CD8-positive, alpha-beta memory T cell (primary cell): Measurements from ENCODE around the gene FGF10. TPM values are rescaled to one million over a fixed set of nuclear protein-coding genes. Genes with fewer than 3 reads are reported as not detected.

ENCODE experiments used
- CTCF ChIA-PET: fragments of 350-600 bp; sonication (Branson Sonifier 250); formaldehyde crosslinking; loops from one replicate; lab custom pipeline; 2021; ENCODE audit warnings: antibody characterized with exemption; lab: Charles Lee
- POLR2A ChIA-PET: fragments of 350-600 bp; sonication (Branson Sonifier 250); formaldehyde crosslinking; loops from one replicate; lab custom pipeline; 2021; ENCODE audit warnings: antibody characterized with exemption; lab: Charles Lee
- DNase-seq, 5 donors: peaks; one replicate each; pipeline versions ENCODE4 v3.0.0 to v3.0.0-alpha.2; 2020 to 2022; ENCODE audit warnings: mixed read lengths in 1 of 5
- H3K27ac ChIP-seq: one replicate; pipeline ENCODE4 v1.7.0; 2013; ENCODE audit warnings: low read depth, mild to moderate bottlenecking, low read length, moderate library complexity
- H3K27me3 ChIP-seq: 2 replicates; pipeline ENCODE4 v1.7.0; 2013; ENCODE audit warnings: low read length, mild to moderate bottlenecking; ENCODE audit not compliant: insufficient read depth, poor library complexity, severe bottlenecking
- H3K36me3 ChIP-seq: 2 replicates; pipeline ENCODE4 v1.7.0; 2013; ENCODE audit warnings: mild to moderate bottlenecking, low read length, moderate library complexity; ENCODE audit not compliant: insufficient read depth
- H3K4me1 ChIP-seq: 2 replicates; pipeline ENCODE4 v1.7.0; 2013; ENCODE audit warnings: mild to moderate bottlenecking, low read length, moderate library complexity; ENCODE audit not compliant: insufficient read depth
- H3K4me3 ChIP-seq: 2 replicates; pipeline ENCODE4 v1.7.0; 2013; ENCODE audit warnings: mild to moderate bottlenecking, low read length
- H3K9me3 ChIP-seq: 2 replicates; pipeline ENCODE4 v1.7.0; 2013; ENCODE audit warnings: mild to moderate bottlenecking, low read length
- H3K27ac Mint-ChIP-seq, 8 donors: one replicate each; pipeline ENCODE4 v1.8.0; 2020 to 2021; ENCODE audit warnings: mixed read lengths in 8 of 8, mild to moderate bottlenecking in 6 of 8, inconsistent platforms in 3 of 8, moderate library complexity in 3 of 8
- H3K27me3 Mint-ChIP-seq, 2 donors: one replicate each; pipeline ENCODE4 v1.8.0; 2020 to 2021; ENCODE audit warnings: mixed read lengths in 2 of 2, mild to moderate bottlenecking in 1 of 2, moderate library complexity in 1 of 2
- H3K36me3 Mint-ChIP-seq, 3 donors: one replicate each; pipeline ENCODE4 v1.8.0; 2020 to 2021; ENCODE audit warnings: mixed read lengths in 3 of 3, inconsistent platforms in 1 of 3, mild to moderate bottlenecking in 1 of 3
- H3K4me1 Mint-ChIP-seq, 3 donors: one replicate each; pipeline ENCODE4 v1.8.0; 2020 to 2021; ENCODE audit warnings: mixed read lengths in 3 of 3, inconsistent platforms in 1 of 3, mild to moderate bottlenecking in 1 of 3
- H3K4me3 Mint-ChIP-seq, 7 donors: one replicate each; pipeline ENCODE4 v1.8.0; 2020 to 2021; ENCODE audit warnings: mixed read lengths in 7 of 7, mild to moderate bottlenecking in 6 of 7, moderate library complexity in 4 of 7, inconsistent platforms in 2 of 7
- H3K9me3 Mint-ChIP-seq, 5 donors: one replicate each; pipeline ENCODE4 v1.8.0; 2020 to 2022; ENCODE audit warnings: mixed read lengths in 5 of 5, mild to moderate bottlenecking in 3 of 5, moderate library complexity in 2 of 5, inconsistent platforms in 1 of 5
- polyA plus RNA-seq: library from polyadenylated mRNA; unstranded; fragments of 300-500 nt; fragmentation: Illumina TruSeq; gene quantifications from one replicate; pipeline ENCODE4 v1.2.3, GENCODE V29; 2021
- total RNA-seq, 2 experiments: library from RNA; stranded (reverse); gene quantifications; one replicate each; pipeline ENCODE4 v1.2.3, GENCODE V29; 2021

FGF10 gene
- total and polyA plus RNA-seq, 3 experiments from 2014 or later, result not detected

DNA sequence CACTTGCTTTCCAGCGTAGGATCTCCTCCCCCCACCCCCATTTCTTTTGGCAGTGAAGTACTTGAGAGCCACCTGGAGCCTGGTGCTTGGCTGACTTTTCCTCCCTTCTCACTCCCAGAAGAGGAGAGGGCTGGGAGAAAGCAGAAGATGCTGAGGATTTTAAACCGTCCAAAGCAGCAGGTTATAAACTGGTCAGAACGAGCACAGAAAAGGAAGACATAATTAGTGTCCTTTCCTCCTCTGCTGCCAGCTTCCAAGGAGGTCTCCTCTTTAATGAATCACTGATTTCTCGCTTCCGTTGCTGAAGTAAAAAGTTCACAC lies 563 bp upstream of the FGF10 start:
- H3K4me1 Mint-ChIP-seq, result peaks cover 0 to 4% (median 0%) of the 10 kb centered on the region in 3 donors
- H3K27me3 ChIP-seq, result peaks cover 9% of the 10 kb centered on the region
- ChIA-PET POLR2A (no interaction called here), CTCF (no interaction called here)
- peaks cover 18 to 26% of the 10 kb centered on the region in 2 donors for H3K27me3 Mint-ChIP-seq
- H3K36me3 Mint-ChIP-seq, result peaks cover 0 to 4% (median 0%) of the 10 kb centered on the region in 3 donors
- peaks cover 0 to 19% (median 11%) of the 10 kb centered on the region in 5 donors for H3K9me3 Mint-ChIP-seq
- no peak for DNase-seq
- no peaks in the 10 kb centered on the region for H3K9me3 ChIP-seq
- no peaks in the 10 kb centered on the region for H3K36me3 ChIP-seq
- no peak overlapping the region for H3K27ac Mint-ChIP-seq
- no peaks in the 10 kb centered on the region for H3K4me1 ChIP-seq
- no peak overlapping the region for H3K27ac ChIP-seq
- H3K4me3 ChIP-seq, result no peak overlapping the region
- H3K4me3 Mint-ChIP-seq, result peak overlapping the region in 1 of 7 donors; percentile 45

DNA sequence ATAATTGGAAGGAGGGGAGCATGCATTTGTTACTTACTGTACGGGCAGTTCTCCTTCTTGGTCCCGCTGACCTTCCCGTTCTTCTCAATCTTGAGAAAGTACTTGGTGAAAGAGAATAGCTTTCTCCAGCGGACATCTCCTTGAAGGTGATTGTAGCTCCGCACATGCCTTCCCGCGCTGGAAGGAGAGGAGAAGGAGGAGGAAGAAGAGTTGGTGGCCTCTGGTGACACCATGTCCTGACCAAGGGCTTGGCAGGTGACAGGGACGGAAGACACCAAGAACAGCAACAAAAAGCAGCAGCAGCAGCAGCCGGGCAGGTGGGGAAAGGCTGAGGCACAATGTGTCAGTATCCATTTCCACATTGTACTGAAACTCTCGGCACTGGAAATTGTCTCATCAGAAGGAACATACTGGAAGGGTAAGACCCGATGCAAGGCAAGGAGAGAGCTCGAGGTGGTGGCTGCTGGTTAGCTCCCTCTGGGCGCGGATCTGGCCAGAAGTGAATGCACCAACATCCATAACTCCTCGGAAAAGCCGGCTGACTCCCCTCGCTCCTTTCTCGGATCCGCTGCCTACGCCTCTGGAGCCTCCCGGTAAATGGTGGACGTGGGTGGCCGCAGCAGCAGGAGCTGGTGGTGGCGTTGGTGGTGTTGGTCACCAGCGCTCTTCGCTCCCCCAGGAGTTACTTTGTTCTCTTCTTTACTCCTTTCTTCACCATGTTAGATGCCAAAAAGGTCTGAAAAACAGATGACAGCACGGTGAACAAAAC lies 715 bp downstream of the FGF10 start:
- no peaks in the 10 kb centered on the region for H3K4me1 ChIP-seq
- Mint-ChIP-seq H3K36me3 (peaks cover 0 to 4% (median 0%) of the 10 kb centered on the region in 3 donors), H3K4me3 (peak overlapping the region in 2 of 7 donors; percentile 17 to 59), H3K9me3 (peaks cover 0 to 19% (median 12%) of the 10 kb centered on the region in 5 donors), H3K27ac (no peak overlapping the region), H3K4me1 (peaks cover 0 to 4% (median 0%) of the 10 kb centered on the region in 3 donors), H3K27me3 (peaks cover 18 to 26% of the 10 kb centered on the region in 2 donors)
- peaks cover 9% of the 10 kb centered on the region for H3K27me3 ChIP-seq
- H3K9me3 ChIP-seq, result no peaks in the 10 kb centered on the region
- H3K4me3 ChIP-seq, result no peak overlapping the region
- ChIA-PET CTCF (no interaction called here), POLR2A (no interaction called here)
- DNase-seq, result no peak
- H3K36me3 ChIP-seq, result no peaks in the 10 kb centered on the region
- H3K27ac ChIP-seq, result no peak overlapping the region

DNA sequence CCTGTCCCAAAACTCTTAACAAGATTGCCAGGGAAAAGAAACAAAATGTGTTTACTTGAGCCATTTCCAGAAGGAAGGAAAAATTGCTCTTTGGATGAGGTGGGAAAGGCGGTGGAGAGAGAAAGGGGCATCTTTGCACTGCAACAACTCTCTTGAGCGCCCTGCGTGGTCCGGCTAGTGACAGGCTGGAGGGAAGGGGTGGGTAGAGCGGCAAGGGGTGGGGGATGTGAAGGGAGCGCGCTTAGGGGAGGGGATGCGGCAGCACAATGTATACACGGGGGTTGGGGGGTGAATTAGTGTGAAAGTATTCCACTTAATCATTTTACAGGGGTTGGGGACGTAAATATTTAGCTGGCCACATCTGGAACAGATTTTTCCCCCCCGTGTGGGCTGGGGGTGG lies 1.3 kb downstream of the FGF10 start:
- Histone ChIP-seq H3K9me3 (no peaks in the 10 kb centered on the region), H3K27me3 (peaks cover 9% of the 10 kb centered on the region), H3K36me3 (no peaks in the 10 kb centered on the region), H3K27ac (no peak overlapping the region), H3K4me1 (no peaks in the 10 kb centered on the region), H3K4me3 (no peak overlapping the region)
- Mint-ChIP-seq H3K27ac (no peak overlapping the region), H3K27me3 (peaks cover 18 to 26% of the 10 kb centered on the region in 2 donors), H3K4me1 (peaks cover 0 to 4% (median 0%) of the 10 kb centered on the region in 3 donors), H3K4me3 (peak overlapping the region in 1 of 7 donors; percentile 44), H3K9me3 (peaks cover 0 to 19% (median 12%) of the 10 kb centered on the region in 5 donors), H3K36me3 (peaks cover 0 to 4% (median 0%) of the 10 kb centered on the region in 3 donors)
- no peak for DNase-seq
- ChIA-PET CTCF (no interaction called here), POLR2A (no interaction called here)

DNA sequence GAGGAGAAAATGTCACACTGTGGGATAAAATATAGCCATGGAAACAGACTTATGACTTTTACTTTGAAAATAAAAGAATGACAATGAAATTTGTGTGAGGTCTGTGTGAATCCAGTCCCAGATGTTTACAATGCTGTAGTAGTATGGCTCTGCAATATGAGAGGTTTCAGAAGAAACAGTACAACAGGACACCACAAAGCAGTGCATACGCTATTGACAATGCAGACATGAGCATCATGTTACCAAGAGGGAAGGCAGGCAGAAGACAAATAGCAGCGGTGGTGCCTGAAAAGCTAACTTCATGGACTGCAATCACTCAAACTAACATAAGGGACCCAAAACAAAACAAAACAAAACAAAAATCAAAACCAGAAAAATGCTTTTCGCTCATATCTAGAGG lies 1.8 kb downstream of the FGF10 start:
- Mint-ChIP-seq H3K27ac (no peak overlapping the region), H3K27me3 (peaks cover 18 to 26% of the 10 kb centered on the region in 2 donors), H3K36me3 (peaks cover 0 to 4% (median 0%) of the 10 kb centered on the region in 3 donors), H3K9me3 (peaks cover 0 to 19% (median 12%) of the 10 kb centered on the region in 5 donors), H3K4me3 (no peak overlapping the region), H3K4me1 (peaks cover 0 to 4% (median 0%) of the 10 kb centered on the region in 3 donors)
- Histone ChIP-seq H3K4me3 (no peak overlapping the region), H3K9me3 (no peaks in the 10 kb centered on the region), H3K36me3 (no peaks in the 10 kb centered on the region), H3K27ac (no peak overlapping the region), H3K4me1 (no peaks in the 10 kb centered on the region), H3K27me3 (peaks cover 9% of the 10 kb centered on the region)
- ChIA-PET POLR2A (no interaction called here), CTCF (no interaction called here)
- no peak for DNase-seq

DNA sequence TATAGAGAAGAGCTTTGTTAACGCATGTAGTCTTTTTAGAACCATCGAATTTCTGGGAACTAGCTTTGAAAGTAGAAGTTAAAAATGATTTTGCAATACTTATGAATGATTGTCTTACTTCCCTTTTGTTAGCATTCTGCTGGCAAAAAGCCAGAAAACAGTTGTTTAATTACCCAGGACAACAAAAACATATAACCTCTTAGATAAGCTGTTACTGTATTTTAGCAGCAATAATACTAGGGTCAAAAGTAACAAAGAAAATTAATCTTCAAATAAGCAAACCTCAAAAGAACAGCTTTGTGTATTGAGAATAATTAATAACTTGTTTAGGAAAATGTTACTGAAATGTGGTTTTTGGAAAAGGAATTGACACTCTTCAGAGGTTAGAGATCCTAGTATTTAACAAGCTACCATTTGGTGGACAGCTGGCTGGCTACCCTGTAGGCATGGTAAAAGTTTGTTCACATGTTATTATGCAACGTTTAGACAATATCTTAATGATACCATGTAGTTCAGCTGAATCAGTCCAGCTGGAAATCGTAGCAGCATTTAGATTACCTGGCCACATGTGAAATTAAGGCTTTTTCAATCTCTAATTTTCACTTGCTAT lies 3.8 kb downstream of the FGF10 start:
- Mint-ChIP-seq H3K4me1 (peaks cover 0 to 4% (median 0%) of the 10 kb centered on the region in 3 donors), H3K36me3 (peaks cover 0 to 3% (median 0%) of the 10 kb centered on the region in 3 donors), H3K27ac (no peak overlapping the region), H3K9me3 (peaks cover 2 to 18% (median 12%) of the 10 kb centered on the region in 5 donors), H3K4me3 (no peak overlapping the region), H3K27me3 (peaks cover 18 to 22% of the 10 kb centered on the region in 2 donors)
- no peaks in the 10 kb centered on the region for H3K9me3 ChIP-seq
- peaks cover 9% of the 10 kb centered on the region for H3K27me3 ChIP-seq
- DNase-seq, result no peak
- H3K4me1 ChIP-seq, result no peaks in the 10 kb centered on the region
- no peak overlapping the region for H3K4me3 ChIP-seq
- no peaks in the 10 kb centered on the region for H3K36me3 ChIP-seq
- ChIA-PET POLR2A (no interaction called here), CTCF (no interaction called here)
- H3K27ac ChIP-seq, result no peak overlapping the region

DNA sequence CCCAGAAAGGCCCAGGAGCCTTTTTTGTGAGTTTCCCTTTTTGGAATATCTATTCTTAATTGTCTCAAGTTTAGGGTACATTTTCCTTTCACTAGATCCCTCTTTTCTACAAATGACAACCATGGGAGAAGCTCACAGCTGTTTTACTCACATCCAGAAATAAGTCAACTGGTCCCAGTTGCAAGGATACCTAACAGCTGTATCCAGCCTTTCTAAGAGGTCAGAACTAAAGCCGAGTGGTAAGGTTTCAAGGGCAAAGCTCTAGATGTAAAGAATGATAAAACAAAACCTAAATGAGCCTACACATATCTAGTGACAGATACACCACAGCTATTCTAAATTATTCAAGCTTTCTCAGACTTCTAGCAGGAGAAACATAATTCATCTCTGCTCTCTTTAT lies 4.4 kb downstream of the FGF10 start:
- POLR2A ChIA-PET, result no interaction called here
- H3K4me3 Mint-ChIP-seq, result no peak overlapping the region

DNA sequence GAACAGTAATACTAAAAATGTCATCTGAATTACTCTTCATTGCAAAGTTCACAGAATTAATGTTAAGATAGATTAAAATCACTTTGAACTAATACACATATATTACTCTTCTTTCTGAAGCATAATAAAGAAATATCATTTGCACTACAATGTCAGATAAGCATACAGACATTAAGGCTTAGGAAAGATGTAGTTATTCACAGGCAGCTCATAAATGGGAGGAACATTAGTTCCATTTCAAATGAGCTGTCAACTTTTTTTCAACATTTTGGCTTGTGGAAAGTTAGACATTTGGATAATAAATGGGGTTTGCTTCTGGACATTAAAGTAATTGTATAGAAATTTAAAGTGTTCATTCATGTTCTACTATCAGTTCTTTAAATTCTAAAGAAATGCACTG lies 6.3 kb downstream of the FGF10 start:
- no peaks in the 10 kb centered on the region for H3K9me3 ChIP-seq
- H3K4me3 ChIP-seq, result no peak overlapping the region
- DNase-seq, result no peak
- Mint-ChIP-seq H3K4me1 (no peaks in the 10 kb centered on the region), H3K27me3 (peaks cover 9 to 10% of the 10 kb centered on the region in 2 donors), H3K27ac (no peak overlapping the region), H3K4me3 (no peak overlapping the region), H3K36me3 (no peaks in the 10 kb centered on the region), H3K9me3 (peaks cover 1 to 16% (median 11%) of the 10 kb centered on the region in 5 donors)
- ChIA-PET POLR2A (no interaction called here), CTCF (no interaction called here)
- H3K27ac ChIP-seq, result no peak overlapping the region
- H3K27me3 ChIP-seq, result no peaks in the 10 kb centered on the region
- no peaks in the 10 kb centered on the region for H3K36me3 ChIP-seq
- H3K4me1 ChIP-seq, result no peaks in the 10 kb centered on the region

More for the DNA sequence above, 4.4 kb downstream of the FGF10 start:
- Mint-ChIP-seq H3K9me3 (peaks cover 2 to 14% (median 10%) of the 10 kb centered on the region in 5 donors), H3K27me3 (peaks cover 16 to 19% of the 10 kb centered on the region in 2 donors), H3K27ac (no peak overlapping the region), H3K4me1 (peaks cover 0 to 4% (median 0%) of the 10 kb centered on the region in 3 donors), H3K36me3 (no peaks in the 10 kb centered on the region)
- no peak overlapping the region for H3K27ac ChIP-seq
- H3K27me3 ChIP-seq, result peaks cover 5% of the 10 kb centered on the region
- CTCF ChIA-PET, result no interaction called here
- no peaks in the 10 kb centered on the region for H3K4me1 ChIP-seq
- no peaks in the 10 kb centered on the region for H3K36me3 ChIP-seq
- H3K9me3 ChIP-seq, result no peaks in the 10 kb centered on the region
- H3K4me3 ChIP-seq, result no peak overlapping the region
- DNase-seq, result no peak

DNA sequence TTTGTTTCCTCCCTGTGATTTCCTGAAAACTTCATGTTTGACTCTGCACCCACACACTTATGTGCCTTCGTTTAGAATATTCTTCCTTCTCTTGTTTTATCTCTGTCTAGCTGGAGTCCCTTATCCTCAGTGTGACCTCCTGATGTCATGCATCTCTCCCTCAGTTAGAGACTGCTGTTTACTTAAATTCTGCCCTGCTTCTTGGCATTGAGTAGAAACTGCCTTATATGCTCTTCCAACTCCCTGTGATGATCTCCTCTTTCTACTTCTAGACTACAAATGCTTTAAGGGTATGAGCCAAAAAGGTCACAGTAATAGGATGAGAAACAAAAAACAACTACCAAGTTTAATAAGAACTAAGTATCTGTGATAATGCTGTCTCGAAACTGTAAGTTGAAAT lies 12.2 kb downstream of the FGF10 start:
- H3K4me1 Mint-ChIP-seq, result no peaks in the 10 kb centered on the region
- no peaks in the 10 kb centered on the region for H3K27me3 Mint-ChIP-seq
- ChIA-PET POLR2A (no interaction called here), CTCF (no interaction called here)
- peaks cover 1 to 22% (median 5%) of the 10 kb centered on the region in 5 donors for H3K9me3 Mint-ChIP-seq
- no peaks in the 10 kb centered on the region for H3K36me3 Mint-ChIP-seq
- no peak for DNase-seq
- Histone ChIP-seq H3K27ac (no peak overlapping the region), H3K4me1 (no peaks in the 10 kb centered on the region), H3K36me3 (no peaks in the 10 kb centered on the region), H3K27me3 (no peaks in the 10 kb centered on the region), H3K9me3 (no peaks in the 10 kb centered on the region), H3K4me3 (no peak overlapping the region)
- H3K4me3 Mint-ChIP-seq, result no peak overlapping the region
- no peak overlapping the region for H3K27ac Mint-ChIP-seq
